HCT116 (cell line): ENCODE results near the gene MTRF1L. TPM values are rescaled to one million over a fixed set of nuclear protein-coding genes. Genes with fewer than 3 reads are reported as not detected.

Source experiments
- ATAC-seq: fragments of 200-7000 bp; cut with Tn5 transposase; 2 replicates; pipeline ENCODE4 v1.9.1; 2020; ENCODE audit warnings: mild to moderate bottlenecking, moderate library complexity
- BruUV-seq: library from RNA; stranded (reverse); fragments of 400-500 nt; replicated peaks from 2 replicates; lab custom pipeline; 2021; lab: Mats Ljungman, UMichigan
- CTCF ChIA-PET: fragments of 300-600 bp; sonication (Branson Sonifier 250); formaldehyde crosslinking; loops from one replicate; lab custom pipeline; 2021; ENCODE audit warnings: antibody characterized with exemption; lab: Charles Lee
- POLR2A ChIA-PET: fragments of 300-600, 350-600 bp; sonication (Branson Sonifier 250); formaldehyde crosslinking; loops from one replicate; lab custom pipeline; 2021; ENCODE audit warnings: antibody characterized with exemption; lab: Charles Lee
- RAD21 ChIA-PET, 2 experiments: fragments of 300-600 bp; sonication (Branson Sonifier 250); formaldehyde crosslinking; loops; one replicate each; lab custom pipeline; 2023; ENCODE audit warnings: low total read pairs in 2 of 2; ENCODE audit not compliant: uncharacterized antibody in 2 of 2, unreplicated experiment in 2 of 2, low non-redundant PET in 1 of 2; lab: Charles Lee
- DNase-seq: peaks from one replicate; pipeline ENCODE4 v3.0.0-alpha.2; 2010; ENCODE audit warnings: low read depth, low spot score
- H2AFZ ChIP-seq: fragments of 200-600 bp; shearing (Covaris generic), sonication (generic); 2 replicates; pipeline ENCODE4 v1.6.1; 2017; ENCODE audit warnings: low read depth, mixed run types, mixed read lengths, antibody characterized with exemption, low read length; ENCODE audit not compliant: poor library complexity, severe bottlenecking
- H3K27ac ChIP-seq: 2 replicates; pipeline ENCODE4 v1.5.1; 2012; ENCODE audit warnings: low read depth, low read length
- H3K27me3 ChIP-seq: fragments of 200-600 bp; sonication (generic); 2 replicates; pipeline ENCODE4 v1.6.1; 2016; ENCODE audit warnings: mixed run types, low read length, mixed read lengths; ENCODE audit not compliant: insufficient read depth
- H3K36me3 ChIP-seq, 2 experiments: fragments of 200-500 bp in 1 of 2; fragments of 200-600 bp in 1 of 2; sonication (Bioruptor generic) in 1 of 2; sonication (generic) in 1 of 2; 2 replicates each; pipeline versions ENCODE4 v1.5.1 to v1.6.1; 2014 to 2016; ENCODE audit warnings: low read length in 2 of 2, inconsistent platforms in 1 of 2, mixed read lengths in 1 of 2, mixed run types in 1 of 2; ENCODE audit not compliant: insufficient read depth in 2 of 2, control insufficient read depth in 1 of 2
- H3K4me1 ChIP-seq, 2 experiments: fragments of 200-600 bp in 1 of 2; sonication (generic) in 1 of 2; 2 replicates each; pipeline versions ENCODE4 v1.5.1 to v1.6.1; 2012 to 2017; ENCODE audit warnings: low read length in 2 of 2, inconsistent platforms in 1 of 2, mild to moderate bottlenecking in 1 of 2, mixed read lengths in 1 of 2, mixed run types in 1 of 2, moderate library complexity in 1 of 2; ENCODE audit not compliant: insufficient read depth in 2 of 2, control insufficient read depth in 1 of 2
- H3K4me2 ChIP-seq: fragments of 200-600 bp; sonication (generic); 2 replicates; pipeline ENCODE4 v1.6.1; 2017; ENCODE audit warnings: mixed run types, low read length, mixed read lengths
- H3K4me3 ChIP-seq, 2 experiments: fragments of 200-600 bp in 1 of 2; sonication (generic) in 1 of 2; replicated peaks in 1 of 2; 2 replicates each; pipeline ENCODE4 v1.5.1; 2011 to 2016; ENCODE audit warnings: low read length in 2 of 2, control low read depth in 1 of 2, low read depth in 1 of 2, mild to moderate bottlenecking in 1 of 2, mixed read lengths in 1 of 2, mixed run types in 1 of 2
- H3K79me2 ChIP-seq: fragments of 200-600 bp; sonication (generic); 2 replicates; pipeline ENCODE4 v1.6.1; 2017; ENCODE audit warnings: mild to moderate bottlenecking, mixed run types, low read length, moderate library complexity, mixed read lengths; ENCODE audit not compliant: insufficient read depth
- H3K9ac ChIP-seq: fragments of 200-600 bp; sonication (generic); 2 replicates; pipeline ENCODE4 v1.6.1; 2016; ENCODE audit warnings: low read length, mixed read lengths
- H3K9me2 ChIP-seq: fragments of 200-600 bp; sonication (generic), shearing (Covaris generic); 2 replicates; pipeline ENCODE4 v1.6.1; 2017; ENCODE audit warnings: mixed run types, mild to moderate bottlenecking, moderate library complexity; ENCODE audit not compliant: insufficient read depth
- H3K9me3 ChIP-seq, 2 experiments: fragments of 200-500 bp in 1 of 2; fragments of 200-600 bp in 1 of 2; sonication (Bioruptor generic) in 1 of 2; sonication (generic) in 1 of 2; 2 replicates each; pipeline ENCODE4 v1.6.1; 2014 to 2017; ENCODE audit warnings: low read length in 2 of 2, mixed read lengths in 2 of 2, inconsistent platforms in 1 of 2, low read depth in 1 of 2, mild to moderate bottlenecking in 1 of 2, mixed run types in 1 of 2, moderate library complexity in 1 of 2; ENCODE audit not compliant: control insufficient read depth in 1 of 2, insufficient read depth in 1 of 2
- H4K20me1 ChIP-seq: fragments of 200-600 bp; sonication (generic), shearing (Covaris generic); 2 replicates; pipeline ENCODE4 v1.6.1; 2017; ENCODE audit warnings: mixed run types, mild to moderate bottlenecking, moderate library complexity; ENCODE audit not compliant: insufficient read depth
- CBX3 ChIP-seq: IDR thresholded peaks from 2 replicates; pipeline ENCODE4 v1.6.1; 2012; ENCODE audit warnings: low read depth
- CEBPB ChIP-seq: IDR thresholded peaks from 2 replicates; pipeline ENCODE4 v1.6.1; 2012; ENCODE audit warnings: low read depth
- EGR1 ChIP-seq: IDR thresholded peaks from 2 replicates; pipeline ENCODE4 v1.6.1; 2012; ENCODE audit warnings: low read depth
- ELF1 ChIP-seq: IDR thresholded peaks from 2 replicates; pipeline ENCODE4 v1.6.1; 2012; ENCODE audit warnings: low read depth, borderline replicate concordance
- EZH2 ChIP-seq: fragments of 200-600 bp; sonication (generic); IDR thresholded peaks from 2 replicates; pipeline ENCODE4 v1.6.1; 2017; ENCODE audit warnings: antibody characterized with exemption, mixed run types
- EZH2phosphoT487 ChIP-seq: fragments of 200-600 bp; IDR thresholded peaks from 2 replicates; pipeline ENCODE4 v1.6.1; 2018; ENCODE audit warnings: antibody characterized with exemption, borderline replicate concordance
- FOSL1 ChIP-seq: IDR thresholded peaks from 2 replicates; pipeline ENCODE4 v1.6.1; 2012; ENCODE audit warnings: low read depth
- JUND ChIP-seq: IDR thresholded peaks from 2 replicates; pipeline ENCODE4 v1.6.1; 2012
- POLR2AphosphoS5 ChIP-seq: IDR thresholded peaks from 2 replicates; pipeline ENCODE4 v1.6.1; 2011; ENCODE audit warnings: mild to moderate bottlenecking, low read depth, low read length, moderate library complexity
- SIN3A ChIP-seq: IDR thresholded peaks from 2 replicates; pipeline ENCODE4 v1.6.1; 2012; ENCODE audit warnings: low read depth
- SP1 ChIP-seq: IDR thresholded peaks from 2 replicates; pipeline ENCODE4 v1.6.1; 2012; ENCODE audit warnings: low read depth
- SRF ChIP-seq: IDR thresholded peaks from 2 replicates; pipeline ENCODE4 v1.6.1; 2012; ENCODE audit warnings: low read depth
- YY1 ChIP-seq: IDR thresholded peaks from 2 replicates; pipeline ENCODE4 v1.6.1; 2011; ENCODE audit warnings: low read length, low read depth, moderate library complexity, mild to moderate bottlenecking; ENCODE audit not compliant: insufficient replicate concordance; ENCODE audit errors: extremely low read depth
- ZNF274 ChIP-seq: fragments of 200-500 bp; sonication (Bioruptor generic); IDR thresholded peaks from 2 replicates; pipeline ENCODE4 v1.6.1; 2014; ENCODE audit warnings: mild to moderate bottlenecking, low read depth, low read length, inconsistent platforms
- intact Hi-C: fragments of 100-400 bp; cut with micrococcal nuclease; formaldehyde crosslinking; loops from 2 replicates; pipeline ENCODE4 v1.10.0; 2022
- total RNA-seq: library from RNA; stranded (reverse); gene quantifications from one replicate; pipeline ENCODE4 v1.2.1, GENCODE V29; 2021; ENCODE audit not compliant: unreplicated experiment
- TF ChIP-seq, protein P1 (sequence below), 3 experiments: fragments of 200-600 bp in 1 of 3; sonication (generic) in 1 of 3; IDR thresholded peaks in 2 of 3; conservative IDR thresholded peaks in 1 of 3; 2 replicates each; pipeline ENCODE4 v1.5.1; 2012 to 2017; ENCODE audit warnings: low read depth in 2 of 3, low read length in 2 of 3, antibody characterized with exemption in 1 of 3, borderline replicate concordance in 1 of 3, control low read depth in 1 of 3, mild to moderate bottlenecking in 1 of 3, mixed read lengths in 1 of 3, mixed run types in 1 of 3, moderate library complexity in 1 of 3; ENCODE audit not compliant: insufficient read depth in 1 of 3
- TF ChIP-seq, protein P2 (sequence below): IDR thresholded peaks from 2 replicates; pipeline ENCODE4 v1.6.1; 2012; ENCODE audit warnings: low read depth
- TF ChIP-seq, protein P3 (sequence below): IDR thresholded peaks from 2 replicates; pipeline ENCODE4 v1.6.1; 2011; ENCODE audit warnings: mild to moderate bottlenecking, low read length, moderate library complexity; ENCODE audit not compliant: insufficient replicate concordance; ENCODE audit errors: extremely low read depth

MTRF1L gene
- total RNA-seq, 1 experiment from 2014 or later, result 26.2 TPM

GRCh38 chr6:153015094-153015640 lies 12.7 kb upstream of the MTRF1L start (continued):
- TF ChIP-seq YY1 (no peak), ELF1 (no peak), CEBPB (no peak), CBX3 (no peak), SIN3A (no peak), POLR2AphosphoS5 (no peak)

DNA sequence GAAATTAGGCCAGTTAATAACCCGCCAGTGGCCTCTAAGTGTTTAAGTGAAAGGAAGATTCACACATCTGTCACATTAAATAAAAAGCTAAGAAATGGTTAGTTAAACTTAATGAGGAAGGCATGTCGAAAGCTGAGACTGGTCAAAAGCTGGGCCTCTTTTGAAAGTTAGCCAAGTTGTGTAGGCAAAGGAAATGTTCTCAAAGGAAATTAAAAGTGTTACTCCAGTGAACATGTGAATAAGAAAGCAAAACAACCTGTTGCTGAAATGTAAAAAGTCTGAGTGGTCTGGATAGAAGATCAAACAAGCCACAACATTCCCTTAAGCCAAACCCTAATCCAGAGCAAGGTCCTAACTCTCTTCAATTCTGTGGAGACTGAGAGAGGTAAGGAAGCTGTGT lies 10.9 kb upstream of the MTRF1L start:
- BruUV-seq, result no TSS peak
- intact Hi-C loops, result no loop called here
- Histone ChIP-seq H3K4me2 (no peak overlapping the region), H3K9ac (no peak overlapping the region), H3K27me3 (no peaks in the 10 kb centered on the region), H4K20me1 (no peaks in the 10 kb centered on the region), H3K9me2 (no peaks in the 10 kb centered on the region), H3K4me3 (no peak overlapping the region), H3K4me1 (no peaks in the 10 kb centered on the region), H2AFZ (no peak overlapping the region), H3K9me3 (no peaks in the 10 kb centered on the region), H3K27ac (no peak overlapping the region), H3K36me3 (no peaks in the 10 kb centered on the region), H3K79me2 (no peaks in the 10 kb centered on the region)
- CTCF ChIA-PET, result no interaction called here
- DNase-seq, result no peak
- POLR2A ChIA-PET, result no interaction called here
- ATAC-seq, result no peak
- TF ChIP-seq SIN3A, result no peak
- TF ChIP-seq SRF, result no peak
- TF ChIP-seq EZH2, result no peak
- TF ChIP-seq ZNF274, result no peak
- TF ChIP-seq SP1, result no peak
- TF ChIP-seq JUND, result no peak
- TF ChIP-seq, protein P1, sequence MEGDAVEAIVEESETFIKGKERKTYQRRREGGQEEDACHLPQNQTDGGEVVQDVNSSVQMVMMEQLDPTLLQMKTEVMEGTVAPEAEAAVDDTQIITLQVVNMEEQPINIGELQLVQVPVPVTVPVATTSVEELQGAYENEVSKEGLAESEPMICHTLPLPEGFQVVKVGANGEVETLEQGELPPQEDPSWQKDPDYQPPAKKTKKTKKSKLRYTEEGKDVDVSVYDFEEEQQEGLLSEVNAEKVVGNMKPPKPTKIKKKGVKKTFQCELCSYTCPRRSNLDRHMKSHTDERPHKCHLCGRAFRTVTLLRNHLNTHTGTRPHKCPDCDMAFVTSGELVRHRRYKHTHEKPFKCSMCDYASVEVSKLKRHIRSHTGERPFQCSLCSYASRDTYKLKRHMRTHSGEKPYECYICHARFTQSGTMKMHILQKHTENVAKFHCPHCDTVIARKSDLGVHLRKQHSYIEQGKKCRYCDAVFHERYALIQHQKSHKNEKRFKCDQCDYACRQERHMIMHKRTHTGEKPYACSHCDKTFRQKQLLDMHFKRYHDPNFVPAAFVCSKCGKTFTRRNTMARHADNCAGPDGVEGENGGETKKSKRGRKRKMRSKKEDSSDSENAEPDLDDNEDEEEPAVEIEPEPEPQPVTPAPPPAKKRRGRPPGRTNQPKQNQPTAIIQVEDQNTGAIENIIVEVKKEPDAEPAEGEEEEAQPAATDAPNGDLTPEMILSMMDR (IDR thresholded peaks at IDR 0.05 in 2 of 3, conservative IDR thresholded peaks at IDR 0.05 in 1 of 3; ENCODE audit: borderline replicate concordance in 1 of 3, insufficient read depth in 1 of 3, low read depth in 2 of 3, low read length in 2 of 3), result no peak
- TF ChIP-seq, protein P2, sequence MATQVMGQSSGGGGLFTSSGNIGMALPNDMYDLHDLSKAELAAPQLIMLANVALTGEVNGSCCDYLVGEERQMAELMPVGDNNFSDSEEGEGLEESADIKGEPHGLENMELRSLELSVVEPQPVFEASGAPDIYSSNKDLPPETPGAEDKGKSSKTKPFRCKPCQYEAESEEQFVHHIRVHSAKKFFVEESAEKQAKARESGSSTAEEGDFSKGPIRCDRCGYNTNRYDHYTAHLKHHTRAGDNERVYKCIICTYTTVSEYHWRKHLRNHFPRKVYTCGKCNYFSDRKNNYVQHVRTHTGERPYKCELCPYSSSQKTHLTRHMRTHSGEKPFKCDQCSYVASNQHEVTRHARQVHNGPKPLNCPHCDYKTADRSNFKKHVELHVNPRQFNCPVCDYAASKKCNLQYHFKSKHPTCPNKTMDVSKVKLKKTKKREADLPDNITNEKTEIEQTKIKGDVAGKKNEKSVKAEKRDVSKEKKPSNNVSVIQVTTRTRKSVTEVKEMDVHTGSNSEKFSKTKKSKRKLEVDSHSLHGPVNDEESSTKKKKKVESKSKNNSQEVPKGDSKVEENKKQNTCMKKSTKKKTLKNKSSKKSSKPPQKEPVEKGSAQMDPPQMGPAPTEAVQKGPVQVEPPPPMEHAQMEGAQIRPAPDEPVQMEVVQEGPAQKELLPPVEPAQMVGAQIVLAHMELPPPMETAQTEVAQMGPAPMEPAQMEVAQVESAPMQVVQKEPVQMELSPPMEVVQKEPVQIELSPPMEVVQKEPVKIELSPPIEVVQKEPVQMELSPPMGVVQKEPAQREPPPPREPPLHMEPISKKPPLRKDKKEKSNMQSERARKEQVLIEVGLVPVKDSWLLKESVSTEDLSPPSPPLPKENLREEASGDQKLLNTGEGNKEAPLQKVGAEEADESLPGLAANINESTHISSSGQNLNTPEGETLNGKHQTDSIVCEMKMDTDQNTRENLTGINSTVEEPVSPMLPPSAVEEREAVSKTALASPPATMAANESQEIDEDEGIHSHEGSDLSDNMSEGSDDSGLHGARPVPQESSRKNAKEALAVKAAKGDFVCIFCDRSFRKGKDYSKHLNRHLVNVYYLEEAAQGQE, result no peak
- TF ChIP-seq ELF1, result no peak
- TF ChIP-seq, protein P3, sequence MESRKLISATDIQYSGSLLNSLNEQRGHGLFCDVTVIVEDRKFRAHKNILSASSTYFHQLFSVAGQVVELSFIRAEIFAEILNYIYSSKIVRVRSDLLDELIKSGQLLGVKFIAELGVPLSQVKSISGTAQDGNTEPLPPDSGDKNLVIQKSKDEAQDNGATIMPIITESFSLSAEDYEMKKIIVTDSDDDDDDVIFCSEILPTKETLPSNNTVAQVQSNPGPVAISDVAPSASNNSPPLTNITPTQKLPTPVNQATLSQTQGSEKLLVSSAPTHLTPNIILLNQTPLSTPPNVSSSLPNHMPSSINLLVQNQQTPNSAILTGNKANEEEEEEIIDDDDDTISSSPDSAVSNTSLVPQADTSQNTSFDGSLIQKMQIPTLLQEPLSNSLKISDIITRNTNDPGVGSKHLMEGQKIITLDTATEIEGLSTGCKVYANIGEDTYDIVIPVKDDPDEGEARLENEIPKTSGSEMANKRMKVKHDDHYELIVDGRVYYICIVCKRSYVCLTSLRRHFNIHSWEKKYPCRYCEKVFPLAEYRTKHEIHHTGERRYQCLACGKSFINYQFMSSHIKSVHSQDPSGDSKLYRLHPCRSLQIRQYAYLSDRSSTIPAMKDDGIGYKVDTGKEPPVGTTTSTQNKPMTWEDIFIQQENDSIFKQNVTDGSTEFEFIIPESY, result no peak
- no peak for TF ChIP-seq EGR1
- TF ChIP-seq CBX3, result no peak
- no peak for TF ChIP-seq EZH2phosphoT487
- TF ChIP-seq POLR2AphosphoS5, result no peak
- TF ChIP-seq FOSL1, result no peak
- RAD21 ChIA-PET, result no interaction called here
